ENCODE data around the gene CDK5RAP1.
"Not testable (repeated sequence)": the region's sequence is repeated elsewhere in the genome, so short reads cannot be mapped to it uniquely, and the experiment has no call there.

Gene CDK5RAP1

DNA sequence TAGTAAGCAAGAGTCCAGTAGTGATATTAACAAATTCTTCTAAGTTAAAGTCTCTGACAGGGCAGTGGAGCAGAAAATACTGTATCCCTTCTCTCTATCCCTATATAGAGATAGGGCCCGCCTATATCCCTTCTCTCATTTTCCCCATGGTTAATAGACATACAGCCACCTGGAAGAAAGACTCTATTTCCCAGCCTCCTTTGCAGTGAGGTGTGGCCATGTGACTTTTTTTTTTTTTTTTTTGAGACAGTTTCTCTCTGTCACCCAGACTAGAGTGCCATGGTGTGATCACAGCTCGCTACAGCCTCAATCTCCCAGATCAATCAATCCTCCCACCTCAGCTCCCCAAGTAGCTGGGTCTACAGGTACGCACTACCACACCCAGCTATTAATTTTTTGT is 16.7 kb upstream of the CDK5RAP1 start:
- DNase-seq: no peak

DNA sequence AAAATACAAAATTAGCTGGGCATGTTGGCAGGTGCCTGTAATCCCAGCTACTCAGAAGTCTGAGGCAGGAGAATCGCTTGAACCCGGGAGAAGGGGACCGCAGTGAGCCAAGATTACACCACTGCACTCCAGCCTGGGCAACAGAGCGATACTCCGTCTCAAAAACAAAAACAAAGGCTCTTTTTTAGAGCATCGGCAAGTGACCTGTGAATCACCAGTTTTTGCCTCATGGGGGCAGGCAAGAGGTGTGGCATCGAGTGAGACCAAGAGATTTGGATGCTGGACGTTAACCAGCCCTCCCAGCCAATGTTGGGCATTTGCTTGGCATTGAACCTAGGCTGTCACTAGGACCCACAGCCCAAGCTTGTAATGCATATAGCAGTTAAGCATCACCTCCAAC is 14.6 kb upstream of the CDK5RAP1 start:
- DNase-seq: no peak

DNA sequence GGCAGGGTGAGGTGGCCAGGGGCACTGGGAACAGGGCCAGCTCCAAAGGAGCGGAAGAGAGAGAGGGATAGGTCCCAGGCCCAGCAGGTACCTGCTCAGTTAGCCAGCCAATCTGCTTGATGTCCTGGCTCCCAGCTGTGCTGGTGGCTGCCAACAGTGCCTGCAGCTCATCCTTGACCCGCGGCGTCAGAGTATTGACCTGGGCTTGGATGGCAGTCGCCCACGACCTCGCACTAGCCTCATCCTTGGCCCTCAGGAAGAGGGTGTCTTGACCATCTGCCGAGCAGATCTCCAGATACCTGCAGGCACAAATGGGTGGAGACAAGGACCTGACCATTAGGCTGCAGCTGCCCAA is 11.1 kb upstream of the CDK5RAP1 start:
- no peak for DNase-seq

DNA sequence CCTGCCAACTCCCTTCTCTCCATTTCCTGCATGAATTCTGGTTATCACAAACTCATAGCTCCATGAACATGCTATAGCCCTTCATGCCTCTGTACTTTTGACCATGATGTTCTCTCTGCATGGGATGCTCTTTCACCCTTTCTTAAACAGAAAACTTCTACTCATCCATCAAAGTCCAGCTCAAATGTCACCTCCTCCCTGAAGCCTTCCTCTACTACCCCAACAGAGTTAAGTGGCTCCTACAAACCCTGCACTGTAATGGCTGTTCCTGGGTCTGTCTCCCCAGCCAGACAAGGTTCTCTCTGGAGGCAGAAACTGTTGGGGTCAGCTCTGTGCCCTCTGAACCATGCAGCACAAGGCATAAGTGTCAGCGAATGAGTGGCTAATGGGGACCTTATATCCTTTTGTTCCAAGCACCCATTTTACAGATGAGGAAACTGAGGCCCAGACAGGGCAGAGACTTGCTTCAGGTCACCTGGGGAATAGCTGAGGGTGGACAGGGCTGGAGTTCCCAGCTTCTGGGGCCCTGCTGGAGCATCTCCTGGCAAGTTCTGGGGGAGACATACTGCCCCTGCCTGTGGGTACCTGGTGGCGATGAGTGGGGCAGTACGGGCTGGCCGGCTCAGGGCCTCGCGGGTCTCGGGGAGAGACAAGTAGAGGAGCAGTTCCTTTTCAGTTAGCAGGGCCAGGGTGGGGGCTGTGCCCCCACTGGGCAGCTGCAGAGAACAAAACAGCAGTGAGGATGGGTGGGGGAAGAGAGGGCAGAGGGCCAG is 10.6 kb upstream of the CDK5RAP1 start:
- DNase-seq: no peak

DNA sequence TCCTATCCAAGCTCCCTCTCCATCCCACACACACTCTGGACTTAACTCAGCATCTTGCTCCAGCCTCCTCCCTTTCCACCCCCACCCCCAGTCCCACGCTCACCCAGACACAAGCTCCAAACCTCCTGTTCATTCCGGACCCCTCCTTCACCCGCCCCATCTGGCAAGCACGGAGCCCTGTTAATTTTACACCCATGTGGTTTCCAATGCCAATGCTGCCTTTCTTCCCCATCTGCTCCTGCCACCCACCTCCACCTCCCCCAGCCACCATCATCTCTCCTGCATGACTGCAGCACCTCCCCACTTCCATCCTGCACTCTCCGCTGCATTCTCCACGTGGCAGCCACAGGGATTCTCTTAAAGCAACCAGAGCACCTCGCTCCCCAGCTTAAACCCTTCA is 9.9 kb upstream of the CDK5RAP1 start:
- DNase-seq: no peak

DNA sequence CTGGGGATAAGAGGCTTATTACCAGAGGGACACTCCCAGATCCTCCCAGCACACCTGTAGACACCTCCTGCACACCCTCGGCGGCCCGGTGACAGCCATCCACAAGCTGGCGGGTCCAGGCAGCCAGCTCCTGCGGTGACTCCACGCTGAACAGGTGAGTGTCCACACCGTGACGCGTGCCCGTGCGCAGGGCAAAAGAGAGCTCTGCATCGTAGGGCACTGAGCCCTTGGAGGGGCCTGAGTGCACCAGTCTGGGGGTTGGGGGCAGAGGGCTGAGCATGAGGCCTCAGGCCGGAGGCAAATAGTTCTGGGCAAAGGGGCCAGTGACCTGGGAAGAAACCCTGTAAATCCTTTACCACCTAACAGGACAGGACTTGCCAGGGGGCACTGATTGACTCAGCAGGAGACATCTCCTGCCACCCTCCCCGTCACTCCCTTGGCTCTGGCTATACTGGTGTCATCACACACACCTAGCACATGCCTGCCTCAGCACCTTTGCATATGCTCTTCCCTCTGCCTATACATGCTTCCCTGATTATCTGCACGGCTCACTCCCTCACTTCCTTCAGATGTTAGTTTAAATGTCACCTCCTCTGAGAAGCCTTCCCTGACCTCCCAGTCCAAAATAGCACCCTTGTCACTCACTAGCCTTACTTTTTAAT is 8.9 kb upstream of the CDK5RAP1 start:
- no peak for DNase-seq

DNA sequence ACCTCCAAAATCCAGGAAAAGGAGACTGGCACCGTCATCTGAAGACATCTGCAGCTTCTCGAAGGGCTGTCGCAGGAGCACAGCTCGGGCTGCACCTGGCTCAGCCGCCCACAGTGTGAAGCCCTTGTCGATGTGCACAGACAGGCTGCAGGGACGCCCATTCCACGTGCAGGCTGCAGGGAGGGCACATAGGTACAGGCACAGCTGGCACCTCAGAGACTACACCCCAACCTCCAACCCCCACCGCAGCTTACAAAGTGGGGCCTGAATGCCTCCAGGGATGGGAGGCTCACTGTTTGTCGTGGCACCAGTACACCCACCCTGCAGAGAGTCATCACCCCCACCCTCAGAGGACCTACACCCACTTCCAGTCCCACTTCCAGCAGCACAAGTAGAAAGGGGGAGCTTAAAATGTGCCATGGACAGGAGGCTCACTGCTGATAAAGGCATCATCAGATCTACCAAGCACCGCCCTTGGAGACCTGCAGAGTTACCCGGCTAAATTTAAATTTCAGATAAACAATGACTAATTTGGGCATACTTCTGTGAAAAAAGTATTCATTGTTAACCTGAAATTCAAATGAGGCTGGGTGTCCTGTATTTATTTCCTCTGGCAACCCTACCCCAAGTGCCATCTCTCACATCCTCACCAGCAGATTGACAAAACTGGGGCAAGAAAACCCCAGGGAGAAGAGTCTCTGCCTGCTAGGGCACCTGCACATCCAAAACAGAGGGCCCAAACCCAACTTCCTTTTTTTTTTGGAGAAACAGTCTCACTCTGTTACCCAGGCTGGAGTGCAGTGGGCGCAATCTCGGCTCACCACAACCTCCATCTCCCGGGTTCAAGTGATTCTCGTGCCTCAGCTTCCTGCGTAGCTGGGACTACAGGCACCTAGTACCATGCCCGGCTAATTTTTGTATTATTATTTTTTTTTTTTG is 7.7 kb upstream of the CDK5RAP1 start:
- DNase-seq: no peak

DNA sequence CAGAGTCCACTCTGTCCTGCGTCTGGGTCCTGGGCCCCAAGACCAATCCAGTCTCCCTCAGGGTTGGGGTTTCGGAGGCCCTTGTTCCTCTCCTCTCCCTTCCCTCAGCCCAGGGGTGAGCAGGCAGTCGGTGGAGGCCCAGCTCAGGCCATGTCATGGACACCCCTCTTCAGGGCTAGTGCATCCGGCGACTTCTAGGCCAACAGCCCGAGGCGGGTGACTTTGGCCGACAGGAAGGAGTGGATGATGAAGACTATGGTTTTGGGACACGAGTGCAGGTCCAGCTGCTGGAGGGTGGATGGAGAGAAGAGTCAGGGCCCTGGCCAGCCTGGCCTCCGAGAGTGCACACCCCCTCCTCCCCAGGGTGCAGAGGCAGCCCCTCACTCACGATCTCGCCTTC is 7.0 kb upstream of the CDK5RAP1 start:
- DNase-seq: no peak

DNA sequence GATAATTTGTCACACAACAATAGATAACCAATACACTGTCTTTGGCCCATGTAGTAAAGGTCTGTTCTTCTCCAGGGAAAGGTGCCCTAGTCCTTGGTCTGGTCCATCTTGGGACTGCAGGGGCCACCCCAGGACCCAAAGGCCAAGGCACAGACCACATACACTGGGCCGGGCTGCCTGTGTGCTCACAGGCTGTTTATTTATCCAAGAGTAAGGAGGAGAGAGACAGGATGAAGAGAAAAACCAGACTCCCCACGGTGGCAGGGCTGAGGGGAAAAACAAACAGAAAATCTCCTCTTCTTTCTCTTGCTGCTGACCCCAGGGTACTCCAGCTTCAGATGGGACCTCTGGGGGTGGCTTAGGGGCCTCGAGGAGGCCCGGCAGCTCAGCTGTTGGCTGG is 6.5 kb upstream of the CDK5RAP1 start:
- no peak for DNase-seq

DNA sequence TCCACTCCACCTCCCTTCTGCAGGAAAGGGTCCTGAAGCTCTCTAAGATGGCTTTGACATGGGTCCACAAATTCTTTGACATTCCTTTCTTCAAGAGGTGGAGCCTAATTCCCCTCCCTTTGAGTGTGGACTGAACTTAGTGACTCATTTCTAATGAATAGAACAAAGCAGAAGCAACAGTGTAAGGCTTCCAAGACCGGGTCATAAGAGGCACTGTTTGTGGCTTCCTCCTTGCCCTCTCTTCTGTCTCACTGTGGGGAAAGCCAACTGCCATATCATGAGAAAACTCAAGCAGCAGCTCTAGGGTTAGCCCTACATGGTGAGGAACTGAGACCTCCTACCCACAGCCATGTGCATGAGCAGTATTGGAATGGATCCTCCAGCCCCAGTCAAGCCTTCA is 5.9 kb upstream of the CDK5RAP1 start:
- DNase-seq: no peak

DNA sequence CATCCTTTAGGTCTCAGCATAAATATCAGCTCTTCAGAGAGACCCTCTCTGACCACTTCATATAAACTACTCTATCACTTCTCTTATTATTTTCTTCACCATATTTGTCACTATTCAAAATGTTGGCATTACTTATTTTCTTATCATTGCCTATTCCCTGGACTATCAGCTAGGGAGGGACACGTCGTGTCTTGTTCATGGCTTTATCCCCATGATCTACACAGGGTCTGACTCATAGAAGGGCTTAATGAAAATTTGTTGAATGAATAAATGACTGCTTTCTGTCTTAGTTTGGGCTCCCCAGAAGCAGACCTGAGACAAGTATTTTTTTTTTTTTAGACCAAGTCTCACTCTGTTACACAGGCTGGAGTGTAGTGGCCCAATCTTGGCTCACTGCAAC is 3.0 kb upstream of the CDK5RAP1 start:
- DNase-seq: no peak

DNA sequence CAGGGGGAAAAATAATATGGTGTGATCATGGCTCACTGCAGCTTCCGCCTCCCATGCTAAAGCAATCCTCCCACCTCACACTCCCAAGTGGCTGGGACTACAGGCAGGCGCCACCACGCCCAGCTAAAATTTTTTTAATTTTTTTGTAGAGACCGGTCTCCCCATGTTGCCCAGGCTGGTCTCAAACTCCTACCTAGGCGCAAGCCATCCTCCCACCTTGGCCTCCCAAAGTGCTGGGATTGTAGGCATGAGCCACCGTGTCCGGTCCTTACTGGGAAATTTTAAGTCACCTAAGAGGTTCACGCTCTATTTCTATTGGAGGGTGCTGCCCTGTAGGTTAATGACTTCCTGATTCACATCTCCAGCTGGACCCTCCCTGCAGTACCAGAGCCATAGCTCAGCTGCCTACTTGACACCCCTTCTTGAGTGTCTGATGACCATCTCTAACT is 626 bp upstream of the CDK5RAP1 start:
- DNase-seq: no peak

DNA sequence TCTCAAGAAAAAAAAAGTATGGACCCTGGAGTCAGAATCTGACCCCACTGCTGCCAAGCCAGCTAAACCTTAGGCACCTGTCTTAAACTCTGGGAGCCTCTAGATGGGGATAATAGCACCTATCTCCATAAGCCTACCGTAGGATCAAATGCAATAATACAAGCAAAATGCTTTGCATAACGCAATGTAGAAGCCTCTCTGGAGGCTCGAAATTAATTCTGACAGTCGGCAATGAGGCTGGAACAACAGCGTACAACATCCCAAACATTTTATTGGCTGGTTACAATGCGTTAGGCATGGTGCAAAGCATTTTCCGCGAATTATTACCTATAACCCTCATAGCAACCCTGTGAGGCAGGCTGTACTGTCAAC is 521 bp downstream of the CDK5RAP1 start:
- peak; percentile 25 for DNase-seq

DNA sequence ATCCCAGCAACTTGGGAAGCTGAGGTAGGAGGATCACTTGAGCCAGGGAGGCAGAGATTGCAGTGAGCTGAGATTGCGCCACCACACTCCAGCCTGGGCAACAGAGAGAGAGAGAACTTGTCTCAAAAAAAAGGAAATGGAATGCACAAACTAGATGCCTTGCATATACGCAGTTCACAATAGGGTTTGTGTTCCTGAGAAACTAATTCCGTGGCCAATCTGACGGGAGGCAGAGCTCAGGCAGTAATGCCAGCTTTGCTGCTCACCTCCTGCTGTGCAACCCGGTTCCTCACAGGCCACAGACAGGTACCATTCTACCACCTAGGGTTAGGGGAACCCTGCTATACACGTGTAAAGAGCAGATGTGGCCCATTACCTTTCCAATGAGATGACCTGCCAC is 1.4 kb downstream of the CDK5RAP1 start:
- DNase-seq: no peak

DNA sequence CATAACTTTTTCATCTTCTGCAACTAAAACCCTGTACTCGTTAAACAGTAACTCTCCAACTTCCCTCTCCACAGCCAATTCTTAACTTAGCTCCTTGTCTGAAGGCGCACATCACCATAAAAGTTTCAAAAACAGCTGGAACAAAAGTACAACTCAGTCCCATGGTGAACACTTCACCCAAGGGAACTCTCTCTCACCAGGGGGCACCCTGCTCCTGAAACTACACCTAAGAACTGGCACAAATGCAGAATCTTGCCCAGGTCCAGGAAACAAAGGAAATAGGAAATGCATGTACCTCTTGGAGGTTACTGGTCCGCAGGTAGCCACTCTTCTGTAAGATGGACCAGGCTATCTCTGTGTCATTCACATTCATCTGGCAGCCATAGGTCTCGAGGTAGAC is 6.6 kb downstream of the CDK5RAP1 start:
- no peak for DNase-seq

DNA sequence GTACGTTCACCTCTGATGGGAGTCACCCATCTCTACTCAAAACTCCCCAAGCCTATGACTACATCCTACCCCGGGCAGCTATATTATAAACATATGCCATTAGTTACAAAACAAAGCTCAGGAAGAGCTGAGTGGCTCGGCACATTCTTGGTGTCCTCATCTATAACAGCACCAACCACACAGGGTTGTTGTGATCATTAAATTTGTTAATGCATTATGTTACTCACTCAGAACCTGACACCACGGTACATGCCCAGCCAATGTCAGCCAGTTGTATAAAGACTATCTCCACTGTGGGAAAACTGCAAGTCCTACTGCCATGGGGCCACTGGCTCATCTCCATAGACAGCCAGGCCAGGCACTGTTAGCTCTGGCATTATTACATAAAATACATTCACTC is 7.7 kb downstream of the CDK5RAP1 start:
- no peak for DNase-seq

DNA sequence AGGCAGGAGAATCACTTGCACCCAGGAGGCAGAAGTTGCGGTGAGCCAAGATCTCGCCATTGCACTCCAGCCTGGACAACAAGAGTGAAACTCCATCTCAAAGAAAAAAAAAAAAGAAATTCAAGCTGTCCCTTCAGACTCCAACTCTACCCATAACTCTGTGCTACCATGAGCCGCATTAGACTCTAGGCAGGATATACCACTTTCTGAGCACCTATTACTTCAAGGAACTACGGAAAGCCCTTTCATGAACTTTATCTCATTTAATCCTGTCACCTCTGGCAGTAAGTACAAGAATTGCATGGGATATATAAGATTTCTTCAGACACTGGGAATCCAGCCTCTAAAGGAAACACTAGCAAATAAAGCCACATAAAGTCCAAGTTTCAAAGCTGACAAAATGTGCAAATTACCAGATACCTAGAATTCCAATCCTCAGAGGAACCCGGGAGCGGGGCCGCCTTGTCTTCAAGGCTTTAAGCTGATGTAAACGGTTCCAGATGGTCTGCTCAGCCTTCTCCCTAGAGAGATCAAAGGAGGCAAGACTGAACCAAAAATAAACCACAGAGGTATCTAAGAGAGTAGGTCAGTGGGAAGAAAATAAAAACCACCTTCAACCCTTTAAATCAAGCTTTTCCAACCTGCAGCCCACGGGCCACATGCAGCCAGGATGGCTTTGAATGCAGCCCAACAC is 9.4 kb downstream of the CDK5RAP1 start:
- no peak for DNase-seq

DNA sequence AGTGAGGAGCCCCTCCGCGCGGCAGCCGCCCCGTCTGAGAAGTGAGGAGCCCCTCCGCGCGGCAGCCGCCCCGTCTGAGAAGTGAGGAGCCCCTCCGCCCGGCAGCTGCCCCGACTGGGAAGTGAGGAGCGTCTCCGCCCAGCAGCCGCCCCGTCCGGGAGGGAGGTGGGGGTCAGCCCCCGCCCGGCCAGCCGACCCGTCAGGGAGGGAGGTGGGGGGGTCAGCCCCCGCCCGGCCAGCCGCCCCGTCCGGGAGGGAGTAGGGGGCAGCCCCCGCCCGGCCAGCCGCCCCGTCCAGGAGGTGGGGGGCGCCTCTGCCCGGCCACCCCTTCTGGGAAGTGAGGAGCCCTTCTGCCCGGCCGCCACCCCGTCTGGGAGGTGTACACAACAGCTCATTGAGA is 12.0 kb downstream of the CDK5RAP1 start:
- DNase-seq: not testable (repeated sequence)

DNA sequence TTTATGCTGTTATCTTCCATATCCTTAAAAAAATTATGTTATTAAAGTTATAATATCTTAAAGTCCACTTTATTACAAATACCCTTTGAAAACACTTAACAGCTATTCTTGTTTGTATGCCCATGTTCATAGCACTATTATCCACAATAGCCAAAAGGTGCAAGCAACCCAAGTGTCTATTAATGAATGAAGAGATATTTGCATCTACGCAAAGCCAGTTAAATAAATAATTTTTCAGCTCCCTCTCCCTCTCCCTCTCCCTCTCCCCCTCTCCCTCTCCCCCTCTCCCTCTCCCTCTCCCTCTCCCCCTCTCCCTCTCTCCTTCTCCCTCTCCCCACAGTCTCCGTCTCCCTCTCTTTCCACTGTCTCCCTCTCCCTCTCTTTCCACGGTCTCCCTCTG is 13.1 kb downstream of the CDK5RAP1 start:
- no peak for DNase-seq

DNA sequence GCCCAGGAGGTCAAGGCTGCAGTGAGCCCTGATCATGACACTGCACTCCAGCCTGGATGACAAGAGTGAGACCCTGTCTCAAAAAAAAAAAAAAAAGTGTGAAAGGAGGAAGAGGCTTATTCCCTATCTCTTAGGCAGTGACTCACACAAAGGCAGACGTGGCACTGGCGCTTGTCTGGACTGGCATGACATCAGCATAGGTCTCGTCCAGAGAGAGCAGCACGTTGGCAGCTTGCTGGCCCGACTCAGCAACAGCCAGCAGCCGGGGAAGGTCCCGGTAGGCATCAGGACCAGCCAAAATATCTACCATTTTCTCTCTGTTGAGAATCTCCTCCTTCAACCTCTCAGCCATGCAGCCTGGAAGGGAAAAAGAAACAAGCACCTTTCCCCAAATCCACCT is 14.1 kb downstream of the CDK5RAP1 start:
- DNase-seq: no peak

DNA sequence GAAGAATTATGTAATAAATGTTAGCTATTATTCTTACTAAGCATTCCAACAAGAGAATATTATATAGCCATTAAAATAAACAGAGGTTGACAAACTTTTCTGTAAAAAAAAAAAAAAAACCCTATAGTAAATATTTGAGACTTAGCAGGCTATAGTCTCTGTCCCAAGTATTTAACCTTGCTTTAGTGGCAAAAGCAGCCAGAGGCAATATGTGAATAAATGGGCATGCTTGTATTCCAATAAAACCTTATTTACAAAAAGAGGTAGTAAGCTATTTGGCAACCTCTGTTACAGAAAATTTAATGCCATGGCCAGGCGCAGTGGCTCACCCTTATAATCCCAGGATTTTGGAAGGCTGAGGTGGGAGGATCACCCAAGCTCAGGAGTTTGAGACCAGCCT is 14.6 kb downstream of the CDK5RAP1 start:
- DNase-seq: no peak

DNA sequence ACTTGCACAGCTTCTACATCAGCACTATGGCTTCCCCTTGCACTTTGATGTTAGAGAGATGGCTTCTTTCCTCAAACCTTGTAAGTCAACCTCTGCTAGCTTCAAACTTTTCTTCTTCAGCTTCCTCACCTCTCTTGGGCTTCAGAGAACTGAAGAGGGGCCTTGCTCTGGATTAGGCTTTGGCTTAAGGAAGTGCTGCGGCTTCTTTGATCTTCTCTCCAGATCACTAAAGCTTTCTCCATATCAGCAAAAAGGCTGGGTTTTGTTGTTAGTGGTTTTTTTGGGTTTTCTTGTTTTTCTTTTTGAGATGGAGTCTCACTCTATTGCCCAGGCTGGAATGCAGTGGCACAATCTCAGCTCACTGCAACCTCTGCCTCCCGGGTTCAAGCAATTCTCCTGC is 24.0 kb downstream of the CDK5RAP1 start:
- no peak for DNase-seq
